ENCODE data around the gene JMJD1C.
"Not testable (repeated sequence)": the region's sequence is repeated elsewhere in the genome, so short reads cannot be mapped to it uniquely, and the experiment has no call there.

JMJD1C gene

GRCh38 chr10:63253040-63253439 is 212.7 kb downstream of the JMJD1C start:
- H3K27ac ChIP-seq = no peak overlapping the region
- no peak overlapping the region for H3K4me3 ChIP-seq

- H3K27ac ChIP-seq = no peak overlapping the region
- H3K4me3 ChIP-seq = no peak overlapping the region
Observed at GRCh38 chr10:63252095-63252762, 213.5 kb downstream of the JMJD1C start.

GRCh38 chr10:63250032-63250431 is 215.7 kb downstream of the JMJD1C start:
- no peak overlapping the region for H3K27ac ChIP-seq
- no peak overlapping the region for H3K4me3 ChIP-seq

- no peak overlapping the region for H3K4me3 ChIP-seq
- no peak overlapping the region for H3K27ac ChIP-seq
Observed at GRCh38 chr10:63247771-63248170, 218.0 kb downstream of the JMJD1C start.

- Histone ChIP-seq H3K4me3 (no peak overlapping the region), H3K27ac (no peak overlapping the region)
Observed at GRCh38 chr10:63246356-63246755, 219.4 kb downstream of the JMJD1C start.

- H3K27ac ChIP-seq = peak overlapping the region in 5 of 21 experiments; percentile 7 to 63 (median 26)
- H3K4me3 ChIP-seq = no peak overlapping the region
Observed at GRCh38 chr10:63241841-63242281, 223.9 kb downstream of the JMJD1C start.

- Histone ChIP-seq H3K27ac (peak overlapping the region in 1 of 21 experiments; percentile 63), H3K4me3 (no peak overlapping the region)
Observed at GRCh38 chr10:63240807-63241206, 225.0 kb downstream of the JMJD1C start.

GRCh38 chr10:63238501-63238900 is 227.3 kb downstream of the JMJD1C start:
- Histone ChIP-seq H3K27ac (peak overlapping the region in 2 of 21 experiments; percentile 11 to 31), H3K4me3 (no peak overlapping the region)

- peak overlapping the region in 10 of 21 experiments; percentile 2 to 73 (median 66) for H3K27ac ChIP-seq
Observed at GRCh38 chr10:63237396-63237795, 228.4 kb downstream of the JMJD1C start.

GRCh38 chr10:63236113-63236935 is 229.5 kb downstream of the JMJD1C start:
- no peak overlapping the region for H3K4me3 ChIP-seq
- peak overlapping the region in 18 of 21 experiments; percentile 10 to 73 (median 52) for H3K27ac ChIP-seq

More at GRCh38 chr10:63237396-63237795, 228.4 kb downstream of the JMJD1C start:
- no peak overlapping the region for H3K4me3 ChIP-seq

- not testable (repeated sequence) for H3K4me3 ChIP-seq, H3K27ac ChIP-seq
Observed at GRCh38 chr10:63235136-63235535, 230.6 kb downstream of the JMJD1C start.

GRCh38 chr10:63229161-63229560 is 236.6 kb downstream of the JMJD1C start:
- Histone ChIP-seq H3K27ac (no peak overlapping the region), H3K4me3 (no peak overlapping the region)

GRCh38 chr10:63228237-63228636 is 237.5 kb downstream of the JMJD1C start:
- no peak overlapping the region for H3K4me3 ChIP-seq
- no peak overlapping the region for H3K27ac ChIP-seq

- Histone ChIP-seq H3K27ac (no peak overlapping the region), H3K4me3 (no peak overlapping the region)
Observed at GRCh38 chr10:63227207-63227895, 238.4 kb downstream of the JMJD1C start.

GRCh38 chr10:63224241-63224640 is 241.5 kb downstream of the JMJD1C start:
- no peak overlapping the region for H3K4me3 ChIP-seq
- H3K27ac ChIP-seq = no peak overlapping the region

GRCh38 chr10:63221950-63222349 is 243.8 kb downstream of the JMJD1C start:
- Histone ChIP-seq H3K4me3 (no peak overlapping the region), H3K27ac (no peak overlapping the region)

GRCh38 chr10:63219749-63220148 is 246.0 kb downstream of the JMJD1C start:
- H3K4me3 ChIP-seq = no peak overlapping the region
- no peak overlapping the region for H3K27ac ChIP-seq

GRCh38 chr10:63217120-63217605 is 248.6 kb downstream of the JMJD1C start:
- H3K27ac ChIP-seq = no peak overlapping the region
- H3K4me3 ChIP-seq = no peak overlapping the region

GRCh38 chr10:63214571-63214970 is 251.2 kb downstream of the JMJD1C start:
- no peak overlapping the region for H3K27ac ChIP-seq
- H3K4me3 ChIP-seq = no peak overlapping the region

GRCh38 chr10:63213489-63213888 is 252.3 kb downstream of the JMJD1C start:
- H3K27ac ChIP-seq = no peak overlapping the region
- no peak overlapping the region for H3K4me3 ChIP-seq

Measured in skin epidermis (tissue), 12 donors.